Activated CD4-positive, alpha-beta T cell treated with anti-CD3 and anti-CD28 coated beads, Interleukin-2, Interleukin-6, amounts not matched to agents 100 ng/mL and 50 ng/mL, durations not matched to agents 16 hours and 8 hours (primary cell): ENCODE data around the gene RAB3B.

ENCODE experiments used
- DNase-seq: peaks from one replicate; pipeline ENCODE4 v3.0.0-alpha.2; 2020

The RAB3B gene

DNA sequence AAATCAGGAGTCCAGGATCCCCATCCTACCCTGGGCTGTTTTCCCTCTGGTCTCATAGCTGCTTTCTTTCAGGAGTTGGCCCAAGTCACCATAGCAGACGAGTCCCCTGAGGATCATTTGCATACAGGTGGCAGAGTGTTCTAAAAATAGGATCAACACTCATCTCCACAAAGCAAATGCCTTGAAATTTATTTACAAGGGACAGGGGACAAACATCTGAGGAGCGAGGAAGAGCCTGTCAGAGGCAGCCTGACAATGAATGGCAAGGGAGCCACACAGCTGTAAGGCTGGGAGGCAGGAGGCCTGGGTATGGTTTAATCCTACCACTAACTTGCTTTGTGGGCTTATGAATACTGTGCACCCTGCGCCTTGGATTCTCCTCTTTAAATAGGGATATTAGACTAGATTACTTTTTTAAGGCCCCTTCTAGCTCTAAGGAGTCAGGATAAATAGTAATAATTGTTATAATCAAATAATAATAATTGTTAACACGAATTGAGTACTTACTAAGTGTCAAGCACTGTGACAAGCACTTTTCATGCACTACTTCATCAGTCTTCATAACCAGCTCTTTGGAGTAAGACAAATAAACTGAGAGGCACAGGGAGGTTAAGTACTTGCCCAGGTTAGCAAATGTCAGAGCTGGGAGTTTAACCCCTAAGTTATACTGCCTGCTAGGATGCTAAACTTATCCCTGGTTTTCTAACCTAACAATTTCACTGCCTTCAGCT is 34.5 kb downstream of the RAB3B start:
- DNase-seq: no peak

DNA sequence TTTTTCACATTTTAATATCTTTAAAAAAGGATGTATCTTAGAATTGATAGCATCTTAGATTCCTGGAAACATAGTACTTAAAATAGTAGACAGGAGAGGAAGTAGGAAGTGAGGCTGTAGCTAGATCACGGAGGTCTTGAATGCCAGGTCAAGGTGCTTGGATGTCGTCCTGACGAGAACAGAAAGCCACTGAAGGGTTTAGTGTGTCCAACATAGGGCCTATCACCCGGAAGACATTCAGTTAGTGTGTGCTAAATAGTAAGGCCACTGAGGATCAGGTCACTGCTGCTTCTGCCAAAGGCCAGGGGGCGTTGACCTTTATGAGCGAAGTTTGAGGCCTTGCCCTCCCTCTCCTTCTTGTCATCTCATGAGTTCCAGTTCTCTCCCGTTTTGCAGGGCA is 35.7 kb downstream of the RAB3B start:
- DNase-seq: no peak

DNA sequence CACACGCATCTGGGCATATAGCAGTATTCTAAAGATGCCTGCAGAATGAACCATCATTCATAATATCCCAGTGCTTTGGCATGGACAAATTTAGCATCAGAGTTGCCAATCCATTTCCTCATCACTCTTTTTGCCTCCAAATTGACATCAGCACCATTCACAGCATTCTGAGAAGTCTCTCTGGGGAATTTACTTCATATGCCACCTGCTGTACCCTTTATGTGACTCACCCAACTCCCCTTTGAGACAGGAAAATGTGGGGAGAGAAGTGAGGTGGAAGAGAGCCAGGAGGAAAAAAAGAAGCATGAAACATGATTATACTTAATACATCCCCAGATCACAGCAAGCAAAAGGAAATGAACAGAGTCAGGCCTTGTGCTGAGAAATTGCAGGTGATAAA is 37.4 kb downstream of the RAB3B start:
- DNase-seq: no peak

DNA sequence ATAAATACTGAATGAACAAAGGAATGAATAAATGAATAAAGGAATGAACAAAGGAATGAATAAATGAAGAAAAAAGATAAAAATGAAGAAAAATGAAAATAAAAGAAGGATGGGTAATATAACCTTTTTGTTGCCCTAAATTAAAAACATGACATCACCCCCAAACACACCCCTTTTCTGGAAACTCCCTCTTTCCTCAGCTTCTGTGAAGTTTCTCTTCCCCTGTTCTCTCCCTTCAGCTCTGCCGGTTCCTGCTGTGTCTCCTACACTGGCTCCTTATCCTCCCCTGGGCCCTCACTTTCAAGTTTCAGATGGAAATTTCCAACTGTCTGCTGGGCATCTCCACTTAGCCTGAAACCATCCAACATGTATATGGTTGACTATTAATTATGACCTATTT is 37.9 kb downstream of the RAB3B start:
- DNase-seq: no peak

DNA sequence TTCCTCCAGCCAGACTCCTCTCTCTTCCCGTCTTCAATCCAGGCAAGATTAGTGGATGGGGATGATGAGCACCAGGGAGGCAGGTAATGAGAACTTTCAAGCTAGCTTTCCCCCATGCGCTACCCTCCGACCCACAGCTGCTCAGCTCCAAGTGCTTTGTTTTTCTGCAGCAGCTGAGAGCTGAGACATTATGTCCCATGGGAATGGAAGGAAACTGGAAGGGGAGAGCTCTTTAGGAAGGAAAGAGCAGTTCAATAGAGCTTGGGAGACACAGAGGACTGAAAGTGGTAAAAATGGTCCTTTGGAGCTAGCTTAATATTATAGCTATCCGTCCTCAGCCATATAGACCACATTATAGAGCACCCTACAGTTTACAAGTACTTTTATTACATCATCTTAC is 39.8 kb downstream of the RAB3B start:
- no peak for DNase-seq

DNA sequence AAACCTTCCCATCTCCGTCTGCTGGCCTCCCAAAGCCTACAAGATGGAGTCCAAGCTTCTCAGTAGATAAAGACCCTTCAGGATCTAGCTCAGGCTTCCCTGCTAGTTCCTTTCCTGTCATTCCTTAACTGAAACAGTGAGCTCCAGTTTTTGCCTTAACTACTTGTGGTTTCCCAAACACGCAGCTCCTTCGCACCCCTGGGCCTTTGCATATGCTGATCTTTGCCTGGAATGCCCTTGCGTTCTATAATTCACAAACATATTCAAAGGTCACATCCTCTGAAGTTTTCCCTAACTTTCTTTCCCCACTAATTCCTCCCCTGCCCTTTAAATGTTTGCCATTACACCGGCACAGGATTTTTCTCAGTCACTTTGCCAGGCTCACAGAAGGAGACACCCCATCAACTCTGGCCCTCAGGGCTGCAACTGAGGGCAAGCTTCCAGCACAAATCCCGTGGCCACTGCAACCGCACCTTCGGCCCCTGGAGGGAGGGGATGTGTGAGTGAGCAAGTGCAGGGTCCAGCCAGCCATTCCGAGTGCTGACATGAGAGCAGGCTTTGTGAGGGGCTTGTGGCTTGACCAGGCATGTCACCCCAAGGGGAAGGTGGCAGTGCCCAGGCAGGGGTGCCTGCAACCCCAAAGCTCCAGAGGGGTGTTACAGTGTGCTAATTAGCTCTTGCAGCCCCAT is 41.3 kb downstream of the RAB3B start:
- DNase-seq: no peak

DNA sequence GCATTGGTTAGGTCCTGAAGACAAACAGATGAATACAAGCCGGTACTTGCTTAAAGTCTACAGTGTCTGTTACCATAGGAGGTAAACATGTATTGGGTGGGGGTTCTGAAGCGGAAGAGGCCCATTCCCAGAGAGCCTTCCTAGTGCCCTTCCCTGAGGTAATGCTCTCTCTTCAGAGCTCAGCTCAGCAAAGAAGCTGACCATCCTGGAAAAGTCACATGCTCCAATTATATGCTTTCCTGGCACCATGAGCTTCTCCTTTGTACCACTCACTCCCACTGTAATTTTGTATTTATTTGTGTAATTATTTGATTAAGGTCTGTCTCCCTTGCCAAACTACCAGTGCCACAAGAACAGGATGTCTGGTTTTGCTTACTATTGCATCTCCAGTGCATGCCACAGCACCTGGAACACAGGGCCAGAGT is 42.0 kb downstream of the RAB3B start:
- DNase-seq: no peak

DNA sequence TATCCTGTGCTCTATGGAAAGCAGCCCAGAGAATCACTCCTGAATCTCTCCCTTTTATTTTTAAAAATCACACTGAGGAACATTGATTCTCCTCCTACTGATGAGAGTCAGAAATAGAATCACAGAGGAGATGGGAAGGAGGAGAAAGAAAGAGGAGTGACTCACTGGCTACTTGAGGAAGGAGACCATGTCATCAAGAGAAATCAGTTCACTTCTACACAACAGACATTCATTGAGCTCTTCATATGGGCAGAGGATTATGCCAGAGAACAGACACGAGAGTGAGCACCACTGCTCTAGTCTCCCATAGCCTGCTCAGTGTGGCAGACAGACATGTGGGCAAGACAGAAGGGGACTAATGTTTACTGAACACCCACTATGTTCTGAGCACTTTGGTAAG is 44.2 kb downstream of the RAB3B start:
- no peak for DNase-seq

DNA sequence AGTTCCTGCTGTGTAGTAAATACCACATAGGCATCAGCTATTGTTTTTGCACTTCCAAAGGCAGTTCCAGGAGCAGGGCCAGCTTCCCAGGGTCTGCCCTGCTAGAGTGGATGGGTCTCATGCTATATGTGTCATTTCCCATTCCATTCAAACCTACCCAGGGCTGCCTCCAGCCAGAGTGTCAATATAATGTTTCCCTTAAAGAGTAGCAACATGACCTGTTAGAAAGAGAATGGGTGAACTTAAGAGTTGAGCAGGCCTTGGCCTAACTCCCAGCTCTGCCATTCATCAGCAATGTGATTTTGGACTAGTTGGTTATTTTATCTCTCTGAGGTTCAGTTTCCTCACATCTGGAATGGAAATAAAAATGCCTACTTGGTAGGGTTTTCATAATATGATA is 44.9 kb downstream of the RAB3B start:
- no peak for DNase-seq

DNA sequence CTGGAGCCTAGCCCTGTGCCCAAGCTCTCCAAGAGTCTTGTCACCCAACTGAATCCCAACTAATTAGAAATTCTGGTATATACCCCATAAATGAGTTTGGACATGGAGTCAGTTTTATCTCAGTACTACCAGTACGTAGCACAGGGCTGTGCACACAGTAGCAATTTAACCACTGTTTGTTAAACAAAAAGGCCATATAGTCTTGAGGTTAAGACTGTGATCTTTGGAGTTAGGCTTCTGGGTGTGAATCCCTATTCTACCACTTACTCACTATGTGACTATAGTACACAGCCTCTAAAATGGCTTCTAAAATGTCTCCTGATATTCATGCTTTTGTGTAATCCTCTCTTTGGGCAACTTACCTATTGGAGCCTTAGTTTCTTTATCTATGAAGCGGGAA is 48.2 kb downstream of the RAB3B start:
- no peak for DNase-seq

DNA sequence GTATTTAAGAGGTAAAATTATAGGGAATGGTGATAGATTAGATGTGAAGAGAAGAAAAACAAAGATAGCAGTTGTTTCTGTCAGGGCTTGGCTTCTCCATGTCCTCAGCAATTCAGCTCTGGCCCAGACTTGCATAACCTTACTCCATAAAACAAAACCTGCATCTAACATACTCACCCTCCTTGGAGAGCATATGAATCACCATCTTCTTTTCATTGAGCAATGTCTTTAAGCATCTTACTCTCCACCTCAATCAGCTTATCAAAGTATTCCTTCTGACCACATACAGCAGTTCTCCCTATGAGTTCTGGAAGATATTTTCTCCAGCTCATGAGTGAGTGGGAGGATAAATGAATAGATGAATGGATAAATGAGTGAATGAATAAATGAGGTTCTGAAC is 49.0 kb downstream of the RAB3B start:
- no peak for DNase-seq

DNA sequence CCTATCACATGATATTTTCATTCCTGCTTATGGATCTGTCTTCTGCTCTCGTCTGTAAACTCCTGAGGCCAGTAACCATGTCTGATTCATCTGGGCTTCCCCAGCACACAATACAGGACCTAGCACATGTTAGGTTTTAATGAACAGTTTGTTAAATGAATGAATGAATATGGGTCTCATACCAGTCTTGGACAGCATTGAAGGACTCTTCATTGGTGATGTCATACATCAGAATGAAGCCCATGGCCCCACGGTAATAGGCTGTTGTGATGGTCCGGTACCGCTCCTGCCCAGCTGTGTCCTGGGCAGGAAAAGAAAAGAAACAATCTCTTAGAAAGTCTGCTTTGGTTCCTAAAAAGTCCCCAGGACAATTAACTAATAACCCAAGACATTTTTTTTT is 53.4 kb downstream of the RAB3B start:
- no peak for DNase-seq

DNA sequence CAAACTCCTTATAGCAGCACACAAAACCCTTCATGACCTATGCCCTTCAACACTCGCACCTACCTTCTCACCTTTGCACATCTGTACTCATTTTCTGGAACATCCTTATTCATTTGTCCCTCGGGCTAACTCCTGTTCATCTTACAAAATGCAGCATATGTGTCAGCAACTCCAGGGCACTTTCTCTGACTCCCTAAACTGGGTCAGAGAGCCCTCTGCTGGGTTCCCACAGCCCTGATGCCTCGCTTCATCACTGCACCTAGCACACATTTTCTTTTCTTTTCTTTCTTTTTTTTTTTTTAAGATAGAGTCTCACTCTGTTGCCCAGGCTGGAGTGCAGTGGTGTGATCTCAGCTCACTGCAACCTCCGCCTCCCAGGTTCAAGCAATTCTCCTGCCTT is 54.0 kb downstream of the RAB3B start:
- no peak for DNase-seq

DNA sequence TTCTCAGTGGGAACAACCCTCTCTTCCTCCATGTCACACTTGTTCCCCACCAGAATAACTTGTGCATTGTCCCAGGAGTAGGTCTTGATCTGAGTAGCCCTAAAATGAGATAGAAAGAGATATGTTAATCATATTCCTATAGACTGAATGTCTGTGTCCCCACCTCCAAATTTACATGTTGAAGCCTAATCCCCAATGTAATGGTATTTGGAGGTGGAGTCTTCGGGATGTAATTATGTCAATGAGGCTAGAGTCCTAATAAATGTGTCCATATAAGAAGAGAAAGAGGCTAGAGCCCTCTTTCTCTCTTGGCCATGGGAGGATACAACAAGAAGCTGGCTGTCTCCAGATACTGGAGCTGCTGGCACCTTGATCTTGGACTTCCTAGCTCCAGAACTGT is 57.2 kb downstream of the RAB3B start:
- no peak for DNase-seq

DNA sequence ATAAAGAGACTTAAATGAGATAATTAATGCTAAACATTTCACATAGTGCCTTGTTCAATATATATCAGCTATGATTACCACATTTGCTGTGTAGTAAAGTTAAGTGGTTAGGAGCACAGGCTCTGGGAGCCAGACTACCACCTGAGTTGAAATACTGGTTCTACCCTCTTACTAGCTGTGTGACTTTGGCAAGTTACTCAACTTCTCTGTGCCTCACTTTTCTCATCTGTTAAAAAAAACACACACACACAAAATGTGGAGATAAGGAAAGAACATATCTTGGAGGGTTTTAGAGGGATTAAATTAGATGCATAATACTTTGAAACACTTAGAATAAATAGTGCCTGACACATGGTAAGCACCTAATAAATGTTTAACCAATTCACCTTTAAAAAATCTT is 60.2 kb downstream of the RAB3B start:
- DNase-seq: no peak

DNA sequence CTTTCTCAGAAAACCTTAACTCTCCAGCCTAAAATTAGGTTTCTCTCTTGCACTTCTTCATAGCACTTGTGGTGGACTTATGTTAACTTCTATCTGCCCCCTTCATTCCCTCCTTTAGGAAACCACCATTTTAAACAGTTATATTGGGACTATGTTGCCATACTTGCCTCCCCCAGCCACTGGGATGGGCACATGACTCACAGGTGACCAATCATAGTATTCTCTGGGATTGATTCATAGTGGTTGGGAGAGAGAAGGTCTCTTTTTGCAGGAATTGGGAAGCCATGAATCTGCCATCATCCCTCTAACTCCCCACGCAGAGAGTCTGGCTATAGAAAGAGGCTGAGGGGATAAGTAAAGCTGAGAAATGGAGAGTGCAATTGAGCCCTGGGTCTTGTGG is 61.6 kb downstream of the RAB3B start:
- no peak for DNase-seq

DNA sequence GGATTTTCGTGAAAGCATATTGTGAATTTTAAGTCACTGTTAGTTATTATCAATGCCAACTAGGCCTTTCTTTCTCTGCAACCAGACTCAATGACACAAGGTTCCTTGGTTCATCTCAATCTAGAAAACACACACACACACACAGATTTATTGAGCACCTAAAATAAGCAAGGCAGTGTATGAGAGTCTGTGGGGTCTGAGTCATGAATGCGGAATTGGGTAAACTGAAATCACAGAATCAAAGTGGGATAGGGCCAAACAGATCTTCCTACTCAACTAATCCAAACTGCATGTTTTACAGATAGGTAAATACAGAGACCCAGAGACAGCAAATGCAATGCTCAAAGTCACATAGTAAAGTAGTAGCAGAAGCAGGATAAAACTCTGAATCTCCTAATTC is 63.5 kb downstream of the RAB3B start:
- no peak for DNase-seq

DNA sequence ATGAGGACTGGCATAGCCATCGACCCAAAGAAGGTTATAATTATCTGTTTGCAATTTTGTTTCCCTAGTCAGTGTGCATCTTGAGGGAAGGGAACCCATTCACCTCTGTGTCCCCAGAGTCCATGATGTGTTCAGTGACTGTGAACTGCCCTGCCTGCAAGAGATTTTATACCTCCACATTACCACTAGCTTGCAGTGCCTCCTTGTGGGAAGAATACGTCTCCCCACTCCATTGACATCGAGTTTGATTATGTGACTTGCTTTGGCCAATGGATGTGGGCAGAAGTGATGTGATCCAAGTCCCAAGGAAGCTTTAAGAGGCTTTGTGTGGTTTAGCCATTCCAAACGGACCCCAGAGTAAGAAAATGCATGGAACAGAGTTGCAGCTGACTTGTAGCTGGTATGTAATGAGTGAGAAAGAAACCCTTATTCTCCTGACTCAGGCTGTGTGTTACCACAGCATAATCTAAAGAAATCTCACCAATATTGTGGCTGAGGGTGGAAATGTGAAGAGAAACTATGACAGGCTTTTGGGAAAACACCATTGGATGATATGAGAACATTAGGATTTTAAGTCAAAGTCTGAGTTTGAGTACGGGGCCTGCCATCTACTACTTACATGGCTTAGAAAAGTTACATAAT is 64.2 kb downstream of the RAB3B start:
- DNase-seq: peak; percentile 21

DNA sequence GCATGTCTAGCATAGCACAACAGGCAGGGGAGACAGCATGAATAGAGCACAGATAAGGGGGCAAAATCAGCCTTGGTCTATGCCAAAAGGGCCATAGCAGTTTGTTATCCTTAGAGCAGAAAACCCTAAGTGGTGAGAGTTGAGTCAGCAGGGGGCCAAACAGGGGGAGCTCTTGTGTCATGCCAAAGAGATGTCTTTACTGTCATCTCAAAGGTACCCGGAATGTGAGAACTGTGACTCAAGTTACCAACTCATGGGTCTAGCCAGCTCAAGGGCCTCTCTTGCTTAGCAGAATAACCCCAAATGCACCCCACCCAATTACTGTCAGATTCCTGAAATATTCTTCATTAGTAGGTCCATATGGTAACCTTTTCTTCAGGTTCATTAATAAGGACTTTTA is 66.0 kb downstream of the RAB3B start:
- DNase-seq: peak; percentile 55

DNA sequence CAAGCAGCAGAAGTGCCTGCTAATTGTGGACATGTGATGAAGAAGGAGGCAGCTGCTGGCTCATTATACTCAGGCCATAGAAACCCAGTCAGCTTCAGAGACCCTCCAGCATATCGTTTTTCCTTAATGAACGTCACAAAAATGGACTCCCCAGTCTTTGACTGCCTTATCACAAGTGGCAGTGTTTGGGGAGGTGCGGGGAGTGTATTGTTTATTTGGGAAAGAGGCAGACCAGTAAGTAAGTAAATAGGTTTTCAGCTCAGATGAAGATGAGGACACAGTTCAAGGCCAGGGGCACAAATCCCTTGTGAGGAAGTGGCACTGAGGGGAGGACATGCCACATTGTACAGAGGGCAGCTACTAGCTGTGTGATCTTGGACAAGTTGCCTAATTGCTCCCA is 68.5 kb downstream of the RAB3B start:
- no peak for DNase-seq

DNA sequence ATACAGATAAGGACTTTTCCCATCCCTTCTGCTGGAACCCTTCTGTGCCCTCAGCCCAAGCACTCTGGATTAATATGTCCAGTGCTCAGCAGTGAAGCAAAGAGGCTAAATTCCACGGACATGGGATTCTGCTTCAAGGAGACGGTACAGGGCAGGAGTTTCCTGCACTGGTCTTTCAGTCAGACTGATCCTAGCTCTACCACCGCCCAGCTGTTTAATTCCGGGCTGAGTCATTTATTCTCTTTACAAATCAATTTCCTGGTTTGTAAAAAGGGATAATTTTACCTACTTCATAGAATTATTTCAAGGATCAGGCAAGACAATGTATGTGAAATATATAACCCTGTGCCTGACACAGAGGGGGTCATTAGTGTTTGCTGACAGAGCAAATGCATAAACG is 70.4 kb downstream of the RAB3B start:
- no peak for DNase-seq

DNA sequence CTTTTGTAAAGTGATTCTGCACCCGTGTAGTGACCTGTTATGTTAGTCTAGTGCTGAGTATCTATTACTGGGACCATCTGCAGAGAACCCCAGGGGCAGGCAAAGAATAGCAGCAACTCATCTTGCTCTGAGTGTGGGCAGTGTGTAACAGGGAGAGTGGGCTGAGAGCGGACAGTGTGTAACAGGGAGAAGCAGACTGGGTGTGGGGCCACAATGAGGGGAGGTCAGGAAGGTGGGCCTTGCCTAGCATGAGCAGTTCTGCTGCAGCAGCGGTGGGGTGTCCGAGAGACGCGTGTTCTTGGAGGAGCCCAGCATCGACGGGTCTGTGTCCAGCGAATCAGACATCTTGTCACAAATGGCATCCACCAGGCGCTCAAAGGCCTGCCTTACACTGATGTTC is 70.8 kb downstream of the RAB3B start:
- no peak for DNase-seq

DNA sequence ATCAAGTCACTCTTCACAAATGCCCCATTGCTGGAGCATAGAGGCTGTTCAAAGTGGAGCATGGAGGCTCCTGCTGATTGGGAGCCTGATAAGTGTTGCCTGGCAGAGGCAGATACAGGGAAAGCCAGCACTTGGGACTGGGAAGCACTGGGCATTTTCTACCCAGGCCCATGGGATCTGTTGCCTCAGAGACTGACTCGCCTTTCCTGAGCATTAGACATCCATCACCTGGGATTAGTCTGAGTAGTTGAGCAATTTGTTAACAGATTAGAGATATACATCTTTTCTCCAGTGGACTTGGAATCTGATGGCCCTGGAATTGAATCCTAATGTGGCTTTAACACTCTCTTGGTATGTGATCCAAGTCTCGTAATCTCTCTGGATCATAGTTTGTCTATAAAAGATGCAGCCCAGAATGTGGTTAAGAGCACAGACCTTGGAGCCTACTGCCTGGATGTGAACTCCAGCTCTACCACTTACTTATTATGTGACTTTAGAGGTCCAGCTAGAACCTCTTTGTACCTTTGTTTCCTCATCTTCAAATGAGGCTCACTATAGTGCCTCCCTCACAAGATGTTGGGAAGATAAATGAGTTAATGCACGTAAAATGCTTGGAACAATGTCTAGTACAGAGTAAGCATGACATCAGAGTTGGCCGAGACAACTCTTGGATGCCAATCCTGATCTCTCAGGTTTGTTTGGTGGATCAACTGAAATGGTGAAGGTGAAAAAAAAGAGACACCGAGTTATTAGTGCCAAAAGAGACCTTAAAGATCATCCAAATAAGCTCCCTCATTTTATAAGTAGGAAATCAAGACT is 73.7 kb downstream of the RAB3B start:
- DNase-seq: no peak

DNA sequence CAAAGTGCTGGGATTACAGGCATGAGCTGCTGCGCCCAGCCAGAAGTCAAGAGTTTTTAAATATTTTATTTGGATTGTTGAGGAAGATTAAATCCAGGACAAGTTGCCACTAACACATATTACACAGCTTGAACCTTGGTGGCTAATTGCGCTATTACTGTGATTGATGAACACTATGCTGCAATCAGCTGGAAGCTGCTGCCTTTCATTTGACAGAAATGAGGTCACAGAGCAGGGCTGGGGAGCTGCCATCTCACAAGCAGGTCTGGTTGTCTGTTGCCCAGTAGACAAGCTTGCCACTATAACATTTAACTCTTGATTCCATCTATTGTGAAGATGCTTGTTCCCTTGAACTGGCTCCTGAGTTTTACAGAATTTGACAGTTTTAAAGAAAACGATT is 74.5 kb downstream of the RAB3B start:
- no peak for DNase-seq
